Psoas muscle (tissue), 8 donors: ENCODE data around the gene TERB1. TPM values are rescaled to one million over a fixed set of nuclear protein-coding genes. Genes with fewer than 3 reads are reported as not detected.

ENCODE experiments used
- ATAC-seq, 4 donors: fragments of 200-7000 bp; cut with Tn5 transposase; one replicate each; pipeline ENCODE4 v1.9.1; 2020; ENCODE audit warnings: moderate library complexity in 3 of 4, mild to moderate bottlenecking in 2 of 4
- DNase-seq, 2 donors: peaks; one replicate each; pipeline ENCODE4 v3.0.0-alpha.2; 2020
- H3K27ac ChIP-seq: fragments of 200-600 bp; one replicate; pipeline ENCODE4 v1.8.0; 2022
- H3K27me3 ChIP-seq, 3 donors: fragments of 200-600 bp in 1 of 3; one replicate each; pipeline versions ENCODE4 v1.6.1 to v1.8.0; 2013 to 2022; ENCODE audit warnings: low read length in 2 of 3, mild to moderate bottlenecking in 2 of 3, moderate library complexity in 1 of 3; ENCODE audit not compliant: insufficient read depth in 3 of 3
- H3K36me3 ChIP-seq, 2 donors: fragments of 200-600 bp in 1 of 2; one replicate each; pipeline versions ENCODE4 v1.6.1 to v1.8.0; 2013 to 2022; ENCODE audit warnings: low read depth in 1 of 2, mild to moderate bottlenecking in 1 of 2, moderate library complexity in 1 of 2; ENCODE audit not compliant: insufficient read depth in 1 of 2
- H3K4me1 ChIP-seq: fragments of 200-600 bp; one replicate; pipeline ENCODE4 v1.8.0; 2022
- H3K4me3 ChIP-seq: fragments of 200-600 bp; one replicate; pipeline ENCODE4 v1.8.0; 2022; ENCODE audit warnings: mild to moderate bottlenecking
- H3K9me3 ChIP-seq: fragments of 200-600 bp; one replicate; pipeline ENCODE4 v1.8.0; 2022
- WGBS, 3 donors: extraction: QIAGEN DNeasy Blood & Tissue Kit; methylation state at CpG; one replicate each; pipeline versions ENCODE4 v1.1.6 to v1.1.7; 2013; 5-methylcytosine and 5-hydroxymethylcytosine counted together
- intact Hi-C, 2 donors: fragments of 100-400 bp; cut with DNase I; formaldehyde crosslinking; loops; one replicate each; pipeline versions ENCODE4 v1.11.0 to v1.14.2; 2022
- polyA plus RNA-seq, 3 donors: library from polyadenylated mRNA; stranded (reverse); fragments of 200-250 nt; gene quantifications; one replicate each; pipeline ENCODE4 v1.2.3, GENCODE V29; 2013
- total RNA-seq, 4 donors: library from RNA; stranded (reverse); fragmentation: NEBNext Ultra II Directional in 2 of 4; extraction: Animal tissue kit (Norgen Biotek cat#: 25700) in 2 of 4; gene quantifications; one replicate each; pipeline versions ENCODE4 v1.2.1 to v1.2.4, GENCODE V29; 2021 to 2023
- TF ChIP-seq, protein P1 (sequence below): fragments of 200-600 bp; IDR thresholded peaks from one replicate; pipeline ENCODE4 v1.8.0; 2022; ENCODE audit warnings: antibody characterized with exemption
- donor health status: healthy with polysubstance abuse.
- donor health status: DM: no; HTN: no; CAD: no; lungs with moderate emphysema.
- donor health status: Bipolar disorder and iron deficiency.
- donor health status: healthy.
- donor health status: DM: yes; HTN: yes; CAD: no.
- donor health status: DM: no; HTN: no; CAD: no.
- donor health status: DM: no; HTN: no; CAD: no.
- donor health status: DM: yes; HTN: yes; CAD: no.

Gene TERB1
- total and polyA plus RNA-seq, 7 donors: 0.26 TPM; not detected in 6

DNA sequence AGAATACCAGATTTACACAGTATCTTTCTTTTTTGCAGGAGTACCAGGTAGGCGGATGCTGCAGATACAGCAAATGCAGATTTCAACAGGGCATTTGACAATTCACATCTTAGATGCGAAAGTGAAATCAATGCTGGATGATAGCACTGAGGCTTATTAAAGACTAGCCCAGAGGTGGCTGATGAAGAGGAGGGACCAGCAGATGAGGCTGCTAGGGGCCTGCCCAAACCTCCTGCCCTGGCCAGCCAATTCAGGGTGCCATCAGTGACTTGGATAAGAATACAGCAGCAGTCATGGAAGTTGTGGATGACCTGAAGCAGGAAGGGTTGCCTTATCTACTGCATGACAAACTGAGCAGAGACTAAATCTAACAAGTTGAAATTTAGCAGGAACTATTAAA lies 48.4 kb downstream of the TERB1 start:
- DNase-seq (no peak), ATAC-seq (no peak)
- H3K27ac ChIP-seq: no peak overlapping the region
- TF ChIP-seq, protein P1, sequence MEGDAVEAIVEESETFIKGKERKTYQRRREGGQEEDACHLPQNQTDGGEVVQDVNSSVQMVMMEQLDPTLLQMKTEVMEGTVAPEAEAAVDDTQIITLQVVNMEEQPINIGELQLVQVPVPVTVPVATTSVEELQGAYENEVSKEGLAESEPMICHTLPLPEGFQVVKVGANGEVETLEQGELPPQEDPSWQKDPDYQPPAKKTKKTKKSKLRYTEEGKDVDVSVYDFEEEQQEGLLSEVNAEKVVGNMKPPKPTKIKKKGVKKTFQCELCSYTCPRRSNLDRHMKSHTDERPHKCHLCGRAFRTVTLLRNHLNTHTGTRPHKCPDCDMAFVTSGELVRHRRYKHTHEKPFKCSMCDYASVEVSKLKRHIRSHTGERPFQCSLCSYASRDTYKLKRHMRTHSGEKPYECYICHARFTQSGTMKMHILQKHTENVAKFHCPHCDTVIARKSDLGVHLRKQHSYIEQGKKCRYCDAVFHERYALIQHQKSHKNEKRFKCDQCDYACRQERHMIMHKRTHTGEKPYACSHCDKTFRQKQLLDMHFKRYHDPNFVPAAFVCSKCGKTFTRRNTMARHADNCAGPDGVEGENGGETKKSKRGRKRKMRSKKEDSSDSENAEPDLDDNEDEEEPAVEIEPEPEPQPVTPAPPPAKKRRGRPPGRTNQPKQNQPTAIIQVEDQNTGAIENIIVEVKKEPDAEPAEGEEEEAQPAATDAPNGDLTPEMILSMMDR: no peak
- H3K4me1 ChIP-seq: peaks cover 25% of the 10 kb centered on the region
- no peaks in the 10 kb centered on the region for H3K27me3 ChIP-seq
- H3K9me3 ChIP-seq: no peaks in the 10 kb centered on the region
- peaks cover 2 to 18% of the 10 kb centered on the region in 2 donors for H3K36me3 ChIP-seq
- 89 to 99% (median 91%) methylated on average over 2 of the region's 2 CpGs for WGBS, 3 donors
- no peak overlapping the region for H3K4me3 ChIP-seq
- intact Hi-C loops: loop anchor here in 1 of 2 donors (10.0 kb wide), 2 partner anchors 88 to 348 kb away; no protein-coding TSS in a partner anchor

DNA sequence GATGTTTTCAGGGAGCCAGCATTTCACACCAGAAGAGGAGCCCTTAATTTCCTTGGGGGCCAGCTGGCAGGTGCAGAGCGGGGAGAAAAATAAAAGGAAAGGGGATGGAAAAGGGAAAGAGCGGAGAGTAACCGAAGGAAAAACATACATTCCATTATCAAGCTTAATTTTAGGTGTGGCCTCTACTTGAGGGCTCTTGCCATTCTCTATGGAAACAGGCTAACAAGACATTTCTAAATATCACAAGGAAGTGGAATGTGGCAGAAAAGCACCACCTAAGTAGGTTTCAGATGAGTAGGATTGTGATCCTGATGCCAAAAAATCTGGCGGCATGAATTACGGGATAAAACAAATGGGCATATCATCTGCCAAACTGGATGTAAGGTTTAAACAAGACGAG lies 49.0 kb downstream of the TERB1 start:
- intact Hi-C loops: loop anchor here in 1 of 2 donors (10.0 kb wide), 2 partner anchors 88 to 348 kb away; no protein-coding TSS in a partner anchor
- no peak for ATAC-seq
- no peak overlapping the region for H3K27ac ChIP-seq

DNA sequence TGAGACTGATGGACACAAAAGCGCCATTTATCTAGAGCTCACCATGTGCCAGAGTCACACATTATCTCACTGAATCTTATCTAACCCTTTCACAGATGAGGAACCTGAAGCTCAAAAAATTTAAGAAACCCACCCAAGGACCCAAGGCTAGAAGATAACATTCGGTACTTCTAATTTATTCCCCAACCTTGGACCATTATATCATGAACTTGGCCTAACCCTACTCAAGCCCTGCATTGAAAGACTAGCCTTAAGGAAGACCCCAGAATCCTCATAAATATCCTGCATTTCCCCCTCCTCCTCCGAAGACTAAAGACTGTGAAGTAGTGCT lies 49.4 kb downstream of the TERB1 start:
- ATAC-seq: peak in 2 of 4 donors; percentile 5 to 7
- intact Hi-C loops: loop anchor here in 1 of 2 donors (10.0 kb wide), 2 partner anchors 87 to 347 kb away; no protein-coding TSS in a partner anchor
- Histone ChIP-seq H3K27ac (peak overlapping the region; percentile 88), H3K27me3 (no peaks in the 10 kb centered on the region), H3K4me1 (peaks cover 25% of the 10 kb centered on the region), H3K9me3 (no peaks in the 10 kb centered on the region), H3K36me3 (peaks cover 2 to 28% of the 10 kb centered on the region in 2 donors), H3K4me3 (peak overlapping the region; percentile 96)
- WGBS, 3 donors: 31 to 48% (median 33%) methylated on average over 3 of the region's 3 CpGs
- TF ChIP-seq, protein P1: no peak
- no peak for DNase-seq

More for the DNA sequence above, 49.0 kb downstream of the TERB1 start:
- H3K4me3 ChIP-seq: peak overlapping the region; percentile 96
- no peaks in the 10 kb centered on the region for H3K9me3 ChIP-seq
- H3K27me3 ChIP-seq: no peaks in the 10 kb centered on the region
- H3K4me1 ChIP-seq: peaks cover 25% of the 10 kb centered on the region
- DNase-seq: no peak
- H3K36me3 ChIP-seq: peaks cover 2 to 24% of the 10 kb centered on the region in 2 donors
- TF ChIP-seq, protein P1: no peak
- 56 to 70% (median 57%) methylated on average over 6 of the region's 6 CpGs for WGBS, 3 donors

DNA sequence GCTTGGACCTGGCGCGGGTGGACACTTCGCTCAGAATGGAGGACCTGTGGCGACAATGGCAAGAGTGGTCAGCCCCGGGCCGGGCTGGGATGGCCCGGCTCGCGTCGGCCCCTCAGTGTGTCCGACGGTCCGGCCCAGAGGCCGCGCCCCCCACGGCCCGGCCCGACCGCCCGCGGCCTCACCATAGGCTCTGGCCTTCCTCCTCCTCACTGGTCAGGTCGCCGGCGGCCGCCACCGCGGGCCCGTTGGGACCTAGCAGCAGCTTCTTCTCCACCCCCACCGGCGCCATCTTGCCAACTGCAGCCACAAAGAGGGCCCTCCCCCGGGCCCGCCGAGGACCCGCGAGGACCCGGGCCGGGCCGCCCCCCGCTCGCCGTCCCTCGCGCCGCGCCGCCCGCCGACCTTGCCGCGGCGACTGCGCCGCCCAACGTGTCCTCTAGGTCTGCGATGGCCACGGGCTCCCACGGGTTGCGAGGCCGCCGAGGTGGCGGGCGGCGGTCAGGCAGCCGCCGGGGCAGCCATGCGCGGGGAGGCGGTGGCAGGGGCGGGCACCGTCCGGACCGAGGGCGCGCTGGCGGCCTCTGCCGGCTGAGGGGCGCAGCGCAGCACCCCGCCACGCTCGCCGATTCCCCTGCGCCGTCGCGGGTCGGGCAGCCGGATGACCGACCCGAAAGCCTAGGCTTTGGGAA lies 49.9 kb downstream of the TERB1 start, which contains the start of gene DYNC1LI2:
TSS of gene DYNC1LI2 (minus strand) at position 307 of the 689 bp plus-strand sequence. CDS start at position 289, 18 bp downstream.
- Histone ChIP-seq H3K4me3 (peak within 1 kb of the TSS; percentile 96), H3K36me3 (peaks cover 4 to 33% of the 10 kb centered on the region in 2 donors), H3K27me3 (no peaks in the 10 kb centered on the region), H3K9me3 (no peaks in the 10 kb centered on the region), H3K4me1 (peaks cover 25% of the 10 kb centered on the region), H3K27ac (peak within 1 kb of the TSS; percentile 88)
- TF ChIP-seq, protein P1: peak; percentile 95
- ATAC-seq: peak; percentile 94 to 95 (median 94)
- intact Hi-C loops: loop anchor here in 1 of 2 donors (10.0 kb wide), 2 partner anchors 87 to 347 kb away; no protein-coding TSS in a partner anchor
- peak; percentile 86 to 93 for DNase-seq
- 0 to 1% (median 1%) methylated on average over 53 to 90 of the region's 90 CpGs for WGBS, 3 donors
